ENCODE data around the gene BTBD9. TPM values are rescaled to one million over a fixed set of nuclear protein-coding genes. Genes with fewer than 3 reads are reported as not detected.

Gene BTBD9
- total RNA-seq, 1 donor from 2014 or later: 24.1 TPM

DNA sequence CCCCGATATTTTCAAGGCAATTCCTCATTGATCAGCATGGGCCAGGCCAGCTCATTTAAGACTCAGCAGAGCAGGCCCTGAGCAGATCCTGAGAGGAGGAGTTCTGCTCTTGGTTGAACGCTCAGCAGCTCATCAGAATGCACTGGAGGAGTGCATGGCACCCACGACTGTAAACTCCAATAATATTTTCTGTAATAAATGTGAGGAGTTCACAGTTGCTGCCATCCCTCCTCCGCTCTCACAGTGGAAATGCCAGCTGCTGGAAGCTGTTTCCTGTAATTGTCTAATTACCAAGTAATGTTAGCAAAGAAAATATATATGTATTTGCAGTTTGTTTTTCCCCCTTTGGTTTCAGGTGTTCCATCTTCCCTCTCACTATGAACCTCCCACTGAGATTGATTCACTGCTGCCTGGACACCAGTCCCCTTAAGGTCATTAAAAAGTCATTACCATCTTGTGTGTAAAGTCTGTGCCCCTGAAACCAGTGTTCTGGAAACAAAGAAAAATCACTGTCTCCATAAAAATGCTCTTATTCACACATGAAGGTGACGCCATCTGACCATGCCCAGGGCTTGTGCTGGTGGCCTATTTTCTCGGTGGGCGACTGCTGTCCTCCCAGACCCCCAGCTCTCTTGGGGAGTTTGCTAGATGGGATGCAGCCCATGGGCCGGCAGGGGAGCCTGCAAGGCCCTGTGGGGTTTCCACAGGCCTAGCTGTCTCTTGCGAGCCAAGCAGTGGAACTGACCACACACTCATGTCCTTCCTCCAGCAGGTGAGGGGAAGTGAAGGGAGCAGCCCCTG is 446.0 kb downstream of the BTBD9 start:
- TF ChIP-seq, protein P1, sequence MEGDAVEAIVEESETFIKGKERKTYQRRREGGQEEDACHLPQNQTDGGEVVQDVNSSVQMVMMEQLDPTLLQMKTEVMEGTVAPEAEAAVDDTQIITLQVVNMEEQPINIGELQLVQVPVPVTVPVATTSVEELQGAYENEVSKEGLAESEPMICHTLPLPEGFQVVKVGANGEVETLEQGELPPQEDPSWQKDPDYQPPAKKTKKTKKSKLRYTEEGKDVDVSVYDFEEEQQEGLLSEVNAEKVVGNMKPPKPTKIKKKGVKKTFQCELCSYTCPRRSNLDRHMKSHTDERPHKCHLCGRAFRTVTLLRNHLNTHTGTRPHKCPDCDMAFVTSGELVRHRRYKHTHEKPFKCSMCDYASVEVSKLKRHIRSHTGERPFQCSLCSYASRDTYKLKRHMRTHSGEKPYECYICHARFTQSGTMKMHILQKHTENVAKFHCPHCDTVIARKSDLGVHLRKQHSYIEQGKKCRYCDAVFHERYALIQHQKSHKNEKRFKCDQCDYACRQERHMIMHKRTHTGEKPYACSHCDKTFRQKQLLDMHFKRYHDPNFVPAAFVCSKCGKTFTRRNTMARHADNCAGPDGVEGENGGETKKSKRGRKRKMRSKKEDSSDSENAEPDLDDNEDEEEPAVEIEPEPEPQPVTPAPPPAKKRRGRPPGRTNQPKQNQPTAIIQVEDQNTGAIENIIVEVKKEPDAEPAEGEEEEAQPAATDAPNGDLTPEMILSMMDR (IDR thresholded peaks at IDR 0.05): no peak
- TF ChIP-seq POLR2AphosphoS5 (IDR thresholded peaks at IDR 0.05; ENCODE audit: insufficient read depth in 1 of 2, low read depth in 1 of 2) (no peak), POLR2A (IDR thresholded peaks at IDR 0.05) (no peak)
- no peak overlapping the region for H3K27ac ChIP-seq

DNA sequence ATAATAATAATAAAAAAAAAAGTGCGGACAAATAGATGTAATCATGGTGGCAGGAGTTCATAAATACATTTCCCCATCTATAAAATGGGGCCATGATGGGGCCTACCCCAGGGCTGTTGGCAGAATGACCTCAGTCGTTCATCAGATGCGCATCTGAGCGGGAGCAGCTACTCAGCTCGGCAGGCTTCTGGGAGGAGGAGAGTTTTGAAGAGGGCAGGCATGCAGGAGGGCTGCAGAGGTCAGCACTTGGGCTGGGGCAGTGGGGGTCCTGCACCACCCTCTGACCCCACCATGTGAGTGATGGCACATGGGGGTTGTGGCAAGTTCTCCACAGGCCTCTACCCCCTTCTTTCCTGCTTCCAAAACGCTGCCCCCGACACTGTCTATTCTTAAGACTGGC is 446.7 kb downstream of the BTBD9 start:
- no peaks in the 10 kb centered on the region for H3K36me3 ChIP-seq
- no peak overlapping the region for H3K4me3 ChIP-seq
- DNase-seq (ENCODE audit: extremely low spot score in 2 of 2): no peak
- no peaks in the 10 kb centered on the region for H3K9me3 ChIP-seq
- H3K27me3 ChIP-seq: no peaks in the 10 kb centered on the region
- no peaks in the 10 kb centered on the region for H3K4me1 ChIP-seq
- H3K27ac ChIP-seq: no peak overlapping the region
- intact Hi-C loops (cut with DNase I): no loop called here
- TF ChIP-seq, protein P1 (IDR thresholded peaks at IDR 0.05): no peak
- TF ChIP-seq POLR2AphosphoS5 (IDR thresholded peaks at IDR 0.05; ENCODE audit: insufficient read depth in 1 of 2, low read depth in 1 of 2) (no peak), POLR2A (IDR thresholded peaks at IDR 0.05) (no peak)

More for the DNA sequence above, 446.0 kb downstream of the BTBD9 start:
- no peaks in the 10 kb centered on the region for H3K27me3 ChIP-seq
- intact Hi-C loops (cut with DNase I): no loop called here
- no peaks in the 10 kb centered on the region for H3K36me3 ChIP-seq
- no peak overlapping the region for H3K4me3 ChIP-seq
- H3K4me1 ChIP-seq: no peaks in the 10 kb centered on the region
- no peaks in the 10 kb centered on the region for H3K9me3 ChIP-seq
- no peak for DNase-seq (ENCODE audit: extremely low spot score in 2 of 2)

DNA sequence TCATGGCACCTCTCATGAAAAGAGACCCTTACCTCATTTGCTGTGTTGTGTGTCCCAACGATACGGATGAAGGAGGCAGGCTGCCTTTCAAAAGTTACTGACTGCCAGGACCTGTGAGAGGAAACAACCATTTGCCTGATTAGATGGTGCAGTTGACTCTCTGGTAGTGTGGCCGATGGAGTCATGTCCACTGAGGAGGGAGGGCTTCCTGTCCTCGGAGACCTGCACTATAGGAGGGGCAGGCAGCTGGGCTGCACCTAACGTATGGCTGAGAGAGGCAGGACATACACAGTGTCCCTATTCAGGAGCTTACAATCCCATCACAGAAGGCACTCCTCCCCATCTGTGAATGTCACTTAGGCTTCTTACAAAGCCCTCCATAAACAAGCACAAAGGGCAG is 447.2 kb downstream of the BTBD9 start:
- H3K36me3 ChIP-seq: no peaks in the 10 kb centered on the region
- TF ChIP-seq POLR2AphosphoS5 (IDR thresholded peaks at IDR 0.05; ENCODE audit: insufficient read depth in 1 of 2, low read depth in 1 of 2) (no peak), POLR2A (IDR thresholded peaks at IDR 0.05) (no peak)
- TF ChIP-seq, protein P1 (IDR thresholded peaks at IDR 0.05): no peak
- intact Hi-C loops (cut with DNase I): no loop called here
- H3K4me3 ChIP-seq: no peak overlapping the region
- no peaks in the 10 kb centered on the region for H3K9me3 ChIP-seq
- DNase-seq (ENCODE audit: extremely low spot score in 2 of 2): no peak
- H3K27ac ChIP-seq: no peak overlapping the region
- H3K4me1 ChIP-seq: no peaks in the 10 kb centered on the region
- H3K27me3 ChIP-seq: no peaks in the 10 kb centered on the region

DNA sequence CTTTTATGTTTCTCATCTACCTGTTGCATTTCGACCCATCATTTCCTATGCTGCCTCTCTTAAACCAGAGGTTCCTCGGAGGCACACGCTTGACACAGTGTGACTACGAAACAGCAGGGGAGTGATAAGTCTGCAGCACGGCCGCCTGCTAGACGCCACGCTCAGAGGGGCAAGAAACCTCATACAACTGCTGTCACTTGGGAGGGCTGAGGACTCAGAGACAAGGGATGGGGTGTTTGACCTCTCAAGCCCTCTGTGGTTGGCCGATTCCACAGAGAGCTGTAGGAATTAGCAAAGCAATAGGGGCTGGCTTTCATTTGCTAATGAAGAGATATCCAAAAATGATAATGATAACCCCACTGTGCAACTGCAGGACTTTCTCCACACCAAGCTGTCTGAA is 447.7 kb downstream of the BTBD9 start:
- H3K4me1 ChIP-seq: no peaks in the 10 kb centered on the region
- H3K9me3 ChIP-seq: no peaks in the 10 kb centered on the region
- no peaks in the 10 kb centered on the region for H3K36me3 ChIP-seq
- no peak overlapping the region for H3K27ac ChIP-seq
- intact Hi-C loops (cut with DNase I): no loop called here
- TF ChIP-seq, protein P1 (IDR thresholded peaks at IDR 0.05): no peak
- TF ChIP-seq POLR2A (IDR thresholded peaks at IDR 0.05): no peak
- TF ChIP-seq POLR2AphosphoS5 (IDR thresholded peaks at IDR 0.05; ENCODE audit: insufficient read depth in 1 of 2, low read depth in 1 of 2): no peak
- DNase-seq (ENCODE audit: extremely low spot score in 2 of 2): no peak
- no peaks in the 10 kb centered on the region for H3K27me3 ChIP-seq
- H3K4me3 ChIP-seq: no peak overlapping the region

DNA sequence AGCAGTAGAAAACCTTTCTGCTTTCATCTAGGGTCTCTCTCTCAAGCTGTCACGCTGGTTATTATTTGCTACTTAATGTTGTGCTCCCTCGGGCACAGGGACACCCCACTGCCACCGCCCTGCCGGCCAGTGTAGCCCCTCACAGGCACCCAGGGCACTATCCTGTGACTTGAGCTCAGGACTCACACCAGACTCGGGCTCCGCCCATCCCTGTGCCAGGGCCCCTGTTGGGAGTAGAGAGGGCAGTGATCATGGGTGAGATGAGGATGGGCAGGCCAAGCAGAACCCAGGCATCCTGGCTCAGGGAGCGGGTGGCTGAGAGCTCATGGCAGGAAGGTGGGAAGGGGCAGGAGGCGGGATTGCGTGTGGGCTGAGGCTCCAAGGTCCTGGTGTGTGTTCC is 448.3 kb downstream of the BTBD9 start:
- DNase-seq (ENCODE audit: extremely low spot score in 2 of 2): no peak
- no peaks in the 10 kb centered on the region for H3K9me3 ChIP-seq
- no peaks in the 10 kb centered on the region for H3K27me3 ChIP-seq
- H3K4me1 ChIP-seq: no peaks in the 10 kb centered on the region
- TF ChIP-seq, protein P1 (IDR thresholded peaks at IDR 0.05): no peak
- TF ChIP-seq POLR2AphosphoS5 (IDR thresholded peaks at IDR 0.05; ENCODE audit: insufficient read depth in 1 of 2, low read depth in 1 of 2) (no peak), POLR2A (IDR thresholded peaks at IDR 0.05) (no peak)
- intact Hi-C loops (cut with DNase I): no loop called here
- no peak overlapping the region for H3K27ac ChIP-seq
- H3K36me3 ChIP-seq: no peaks in the 10 kb centered on the region
- no peak overlapping the region for H3K4me3 ChIP-seq

Data from vagina (tissue), 2 donors.